Hematopoietic multipotent progenitor cell treated with erythropoietin and hydrocortisone succinate and interleukin-3 and kit ligand, for 15 days (in vitro differentiated cells): Measurements from ENCODE around the gene MCRIP2.

ENCODE experiments used
- DNase-seq: peaks from one replicate; pipeline ENCODE4 v3.0.0-alpha.2; 2015; ENCODE audit warnings: low spot score

The MCRIP2 gene

DNA sequence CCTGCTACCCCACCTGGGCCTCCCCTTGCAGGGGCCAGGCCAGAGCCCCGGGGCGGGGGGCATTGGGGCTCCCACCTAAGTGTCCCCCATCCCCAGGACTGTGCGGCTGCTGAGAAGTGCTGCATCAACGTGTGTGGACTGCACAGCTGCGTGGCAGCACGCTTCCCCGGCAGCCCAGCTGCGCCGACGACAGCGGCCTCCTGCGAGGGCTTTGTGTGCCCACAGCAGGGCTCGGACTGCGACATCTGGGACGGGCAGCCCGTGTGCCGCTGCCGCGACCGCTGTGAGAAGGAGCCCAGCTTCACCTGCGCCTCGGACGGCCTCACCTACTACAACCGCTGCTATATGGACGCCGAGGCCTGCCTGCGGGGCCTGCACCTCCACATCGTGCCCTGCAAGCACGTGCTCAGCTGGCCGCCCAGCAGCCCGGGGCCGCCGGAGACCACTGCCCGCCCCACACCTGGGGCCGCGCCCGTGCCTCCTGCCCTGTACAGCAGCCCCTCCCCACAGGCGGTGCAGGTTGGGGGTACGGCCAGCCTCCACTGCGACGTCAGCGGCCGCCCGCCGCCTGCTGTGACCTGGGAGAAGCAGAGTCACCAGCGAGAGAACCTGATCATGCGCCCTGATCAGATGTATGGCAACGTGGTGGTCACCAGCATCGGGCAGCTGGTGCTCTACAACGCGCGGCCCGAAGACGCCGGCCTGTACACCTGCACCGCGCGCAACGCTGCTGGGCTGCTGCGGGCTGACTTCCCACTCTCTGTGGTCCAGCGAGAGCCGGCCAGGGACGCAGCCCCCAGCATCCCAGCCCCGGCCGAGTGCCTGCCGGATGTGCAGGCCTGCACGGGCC lies 8.9 kb upstream of the MCRIP2 start:
- no peak for DNase-seq

DNA sequence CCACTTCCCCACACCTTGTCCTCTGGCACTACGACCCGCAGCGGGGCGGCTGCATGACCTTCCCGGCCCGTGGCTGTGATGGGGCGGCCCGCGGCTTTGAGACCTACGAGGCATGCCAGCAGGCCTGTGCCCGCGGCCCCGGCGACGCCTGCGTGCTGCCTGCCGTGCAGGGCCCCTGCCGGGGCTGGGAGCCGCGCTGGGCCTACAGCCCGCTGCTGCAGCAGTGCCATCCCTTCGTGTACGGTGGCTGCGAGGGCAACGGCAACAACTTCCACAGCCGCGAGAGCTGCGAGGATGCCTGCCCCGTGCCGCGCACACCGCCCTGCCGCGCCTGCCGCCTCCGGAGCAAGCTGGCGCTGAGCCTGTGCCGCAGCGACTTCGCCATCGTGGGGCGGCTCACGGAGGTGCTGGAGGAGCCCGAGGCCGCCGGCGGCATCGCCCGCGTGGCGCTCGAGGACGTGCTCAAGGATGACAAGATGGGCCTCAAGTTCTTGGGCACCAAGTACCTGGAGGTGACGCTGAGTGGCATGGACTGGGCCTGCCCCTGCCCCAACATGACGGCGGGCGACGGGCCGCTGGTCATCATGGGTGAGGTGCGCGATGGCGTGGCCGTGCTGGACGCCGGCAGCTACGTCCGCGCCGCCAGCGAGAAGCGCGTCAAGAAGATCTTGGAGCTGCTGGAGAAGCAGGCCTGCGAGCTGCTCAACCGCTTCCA lies 8.1 kb upstream of the MCRIP2 start:
- DNase-seq, result no peak

DNA sequence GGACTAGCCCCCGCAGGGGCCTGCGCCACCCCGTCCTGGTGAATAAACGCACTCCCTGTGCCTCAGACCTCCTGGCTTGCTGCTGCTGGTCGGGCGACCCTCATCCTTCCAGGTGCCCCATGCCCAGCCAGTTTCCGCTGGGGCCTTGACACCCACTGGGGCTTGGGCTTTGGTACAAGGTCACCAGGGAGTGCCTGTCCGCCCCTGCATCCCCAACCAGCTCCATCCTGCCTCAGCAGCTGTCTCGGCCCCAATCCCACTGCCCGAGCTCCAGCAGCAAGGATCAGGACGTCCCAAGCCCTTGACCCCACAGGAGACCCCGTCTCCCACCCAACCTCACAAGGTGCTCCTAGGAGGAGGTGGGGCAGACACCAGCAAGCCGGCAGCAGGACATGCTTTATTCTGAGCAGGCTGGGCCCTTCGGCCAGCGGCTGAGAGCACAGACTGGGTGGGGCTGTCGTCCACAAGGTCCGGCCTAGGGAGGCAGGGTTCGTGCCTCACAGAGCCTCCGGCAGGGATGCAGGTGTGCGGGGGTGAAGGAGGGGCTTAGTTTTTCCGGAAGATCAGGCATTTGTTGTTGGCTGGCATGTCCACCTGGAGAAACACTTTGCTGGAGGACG lies 7.5 kb upstream of the MCRIP2 start:
- no peak for DNase-seq

DNA sequence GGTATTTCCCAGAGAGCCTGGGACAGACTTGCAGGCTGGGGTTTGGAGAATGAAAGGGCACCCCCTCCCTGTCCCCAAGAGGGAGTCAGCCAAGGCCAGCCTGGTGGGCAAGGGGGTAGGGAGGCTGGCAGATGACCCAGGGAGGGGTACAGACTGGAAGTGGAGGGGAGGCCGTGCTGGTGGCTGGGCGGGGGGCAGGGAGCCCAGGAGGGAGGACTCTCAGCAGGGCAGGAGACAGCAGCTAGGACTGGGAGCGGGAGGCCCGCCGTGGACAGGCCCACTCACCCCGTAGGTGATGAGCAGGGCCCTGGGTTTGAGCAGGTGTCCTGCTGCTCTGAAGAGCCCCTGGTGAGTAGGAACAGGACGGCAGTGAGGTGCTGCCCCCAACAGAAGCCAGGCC lies 6.6 kb upstream of the MCRIP2 start:
- no peak for DNase-seq

DNA sequence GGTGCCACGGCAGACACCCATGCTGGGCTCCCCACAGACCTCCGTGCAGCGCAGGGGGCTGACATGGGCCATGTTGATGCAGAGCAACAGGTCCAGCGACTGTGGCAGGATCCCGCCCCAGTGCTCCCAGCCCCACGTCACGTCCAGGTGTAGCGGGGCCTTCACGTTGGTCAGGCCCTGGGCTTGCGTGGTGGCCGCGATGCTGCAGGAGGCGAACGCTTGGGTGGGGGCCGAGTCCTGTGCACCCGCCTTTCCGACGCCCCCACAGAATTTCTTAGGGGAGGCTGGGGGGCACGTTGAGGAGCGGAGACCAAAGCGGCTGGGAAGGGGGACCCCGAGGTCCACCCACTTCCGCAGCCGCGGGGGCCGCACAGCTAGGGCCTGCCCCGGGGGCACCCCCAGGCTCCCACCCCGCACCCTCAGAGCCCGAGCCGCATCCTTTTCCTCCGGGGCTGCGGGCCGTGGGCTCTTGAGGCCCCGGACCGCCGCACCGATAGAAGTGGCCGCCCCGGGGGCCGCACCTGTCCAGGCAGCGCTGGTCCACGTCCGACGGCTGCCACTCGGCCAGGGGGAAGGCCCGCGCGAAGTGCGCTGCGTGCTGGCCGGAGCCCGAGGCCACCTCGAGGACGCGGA lies 5.9 kb upstream of the MCRIP2 start:
- no peak for DNase-seq

DNA sequence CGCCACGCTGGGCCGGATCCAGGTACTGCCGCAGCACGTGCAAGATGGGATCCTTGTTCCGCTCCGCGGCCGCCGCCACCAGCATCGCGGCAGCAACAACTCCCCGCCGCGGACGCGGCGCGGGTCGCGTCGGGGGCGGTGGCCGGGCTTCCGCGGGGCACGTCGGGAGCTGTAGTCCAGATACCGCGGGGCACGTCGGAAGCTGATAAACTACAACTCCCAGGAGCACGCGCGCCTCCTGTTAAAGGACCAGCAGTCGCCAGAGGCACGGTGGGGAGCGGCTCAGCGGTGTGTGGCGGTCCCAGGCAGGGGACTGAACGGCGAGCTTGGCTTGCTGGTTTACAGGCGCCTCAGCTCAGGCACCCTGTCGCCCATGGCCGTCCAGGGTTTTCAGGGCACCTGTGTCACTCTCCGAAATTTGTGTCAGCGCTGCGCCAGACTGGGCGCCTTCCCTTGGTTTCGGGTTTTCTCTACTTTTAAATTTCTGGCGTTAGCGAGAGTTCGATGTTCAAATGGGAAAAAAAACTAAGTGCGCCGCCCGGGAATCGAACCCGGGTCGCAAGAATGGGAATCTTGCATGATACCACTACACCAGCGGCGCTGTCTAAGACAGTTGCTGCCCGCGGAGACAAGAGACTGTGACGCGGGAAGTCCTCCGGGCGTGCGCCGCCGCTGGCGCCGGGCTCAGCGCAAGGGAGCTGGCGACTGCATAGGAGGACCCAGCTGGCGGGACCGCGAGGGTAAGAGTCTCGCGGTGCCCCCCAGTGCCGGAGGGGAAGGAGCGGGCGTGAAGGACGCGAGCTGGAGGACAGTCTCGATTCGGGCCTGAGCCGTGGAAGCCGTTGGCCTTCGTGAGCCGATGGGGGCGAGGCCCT lies 5.2 kb upstream of the MCRIP2 start, which contains the start of gene METTL26:
Gene METTL26 (minus strand): TSS at position 100 of the 875 bp plus-strand sequence. CDS start 15 bp downstream, at position 85.
- peak; percentile 92 for DNase-seq

DNA sequence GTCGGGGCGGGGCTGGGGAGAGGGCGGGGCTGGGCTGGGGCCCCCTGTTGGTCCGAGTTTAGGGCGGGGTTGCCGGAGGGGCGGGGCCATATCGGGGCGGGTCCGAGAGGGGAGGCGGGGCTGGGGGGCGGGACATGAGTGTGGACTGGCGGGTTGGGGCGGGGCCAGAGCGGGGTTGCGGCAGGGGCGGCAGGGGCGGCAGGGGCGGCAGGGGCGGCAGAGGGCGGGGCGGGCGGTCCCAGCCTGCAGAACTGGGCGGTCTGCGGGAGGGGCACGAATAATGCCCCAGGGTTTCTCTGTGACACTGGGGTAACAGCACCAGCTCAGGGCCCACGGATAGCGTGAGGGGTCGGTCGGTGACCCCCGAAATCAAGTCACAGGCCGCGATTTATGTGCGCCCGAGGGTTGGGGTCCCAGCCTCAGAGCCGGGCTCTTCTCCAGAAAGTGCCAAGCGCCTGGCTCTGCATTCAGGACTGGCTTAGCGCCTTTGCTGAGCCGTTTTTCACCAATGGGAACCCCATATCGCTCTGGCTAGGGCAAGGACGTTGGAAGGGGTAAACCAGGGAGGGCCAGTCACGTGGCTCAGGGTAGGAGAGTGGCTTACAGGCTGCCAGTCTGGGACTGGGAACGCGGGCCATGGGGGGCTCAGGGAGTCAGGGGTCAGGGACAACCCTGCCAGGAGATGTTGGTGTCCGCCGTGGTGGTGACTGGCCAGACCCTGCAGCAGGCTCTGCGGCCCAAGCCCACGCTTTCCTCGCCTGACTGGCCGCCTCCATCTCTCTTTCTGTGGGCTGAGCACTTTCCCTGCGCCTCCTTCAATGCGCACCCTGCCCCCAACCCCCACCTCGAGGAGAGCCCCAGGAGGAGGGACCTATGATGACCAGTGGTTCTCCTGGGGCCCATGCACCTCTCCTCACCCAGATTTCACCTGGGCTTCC lies 4.3 kb upstream of the MCRIP2 start:
- peak; percentile 89 for DNase-seq

DNA sequence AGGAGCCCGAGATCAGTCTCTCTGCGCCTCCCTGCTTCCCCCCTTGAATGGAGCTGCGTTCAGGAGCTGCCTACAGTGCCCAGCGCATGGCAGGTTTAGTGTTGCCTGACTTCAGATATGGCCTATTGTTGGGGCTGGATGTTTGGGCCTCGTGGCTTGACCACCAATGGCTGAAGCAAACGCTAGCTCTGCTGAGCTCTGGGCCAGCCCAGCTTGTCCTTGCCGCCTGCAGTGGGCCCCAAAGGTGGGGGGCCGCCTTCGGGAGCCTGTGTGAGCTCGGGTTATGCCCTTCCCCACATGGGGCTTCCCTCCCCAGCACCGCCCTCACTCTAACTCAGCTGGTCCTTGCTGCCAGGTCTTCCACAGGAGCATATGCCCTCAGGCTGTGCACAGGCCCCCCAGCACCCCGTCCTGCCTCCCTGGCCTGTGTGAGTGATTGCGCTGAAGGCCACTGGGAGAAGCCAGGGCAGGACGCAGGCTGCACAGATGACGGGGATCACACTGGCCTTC lies 3.5 kb upstream of the MCRIP2 start:
- DNase-seq, result no peak

DNA sequence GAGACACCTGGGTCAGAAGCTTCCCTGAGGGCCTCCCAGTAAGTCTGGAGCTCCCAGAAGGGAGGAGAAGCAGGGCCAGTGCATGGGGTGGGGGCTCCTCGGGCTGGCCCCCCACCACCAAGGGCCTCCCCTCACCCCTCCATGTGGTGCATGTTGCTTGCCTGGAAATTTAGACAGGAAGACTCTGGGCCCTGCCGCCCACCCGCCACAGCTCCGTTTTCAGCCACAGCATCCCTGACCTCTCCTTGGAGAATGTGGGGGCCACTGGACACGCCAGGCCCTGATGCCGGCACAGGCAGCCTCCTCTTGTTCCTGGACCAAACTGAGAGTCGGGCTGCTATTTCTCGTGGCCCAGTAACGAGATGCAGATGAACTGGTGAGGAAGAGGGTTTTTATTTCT lies 2.8 kb upstream of the MCRIP2 start:
- DNase-seq, result no peak

DNA sequence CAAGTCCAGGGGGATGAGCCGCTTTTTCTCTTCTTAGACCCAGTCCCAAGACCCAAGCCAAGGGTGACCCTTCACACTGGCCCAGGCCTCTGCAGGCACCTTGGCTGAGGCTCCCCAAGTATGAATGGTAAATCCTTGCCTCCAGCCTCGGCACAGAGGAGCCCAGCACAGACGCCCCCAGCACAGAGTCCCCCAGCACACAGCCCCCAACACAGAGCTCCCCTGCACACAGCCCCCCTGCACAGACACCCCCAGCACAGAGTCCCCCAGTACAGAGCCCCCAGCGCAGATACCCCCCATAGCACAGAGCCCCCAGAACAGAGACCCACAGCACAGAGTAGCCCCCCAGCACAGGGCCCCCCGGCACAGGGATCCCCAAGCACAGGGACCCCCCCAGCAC lies 1.0 kb upstream of the MCRIP2 start:
- DNase-seq, result no peak

DNA sequence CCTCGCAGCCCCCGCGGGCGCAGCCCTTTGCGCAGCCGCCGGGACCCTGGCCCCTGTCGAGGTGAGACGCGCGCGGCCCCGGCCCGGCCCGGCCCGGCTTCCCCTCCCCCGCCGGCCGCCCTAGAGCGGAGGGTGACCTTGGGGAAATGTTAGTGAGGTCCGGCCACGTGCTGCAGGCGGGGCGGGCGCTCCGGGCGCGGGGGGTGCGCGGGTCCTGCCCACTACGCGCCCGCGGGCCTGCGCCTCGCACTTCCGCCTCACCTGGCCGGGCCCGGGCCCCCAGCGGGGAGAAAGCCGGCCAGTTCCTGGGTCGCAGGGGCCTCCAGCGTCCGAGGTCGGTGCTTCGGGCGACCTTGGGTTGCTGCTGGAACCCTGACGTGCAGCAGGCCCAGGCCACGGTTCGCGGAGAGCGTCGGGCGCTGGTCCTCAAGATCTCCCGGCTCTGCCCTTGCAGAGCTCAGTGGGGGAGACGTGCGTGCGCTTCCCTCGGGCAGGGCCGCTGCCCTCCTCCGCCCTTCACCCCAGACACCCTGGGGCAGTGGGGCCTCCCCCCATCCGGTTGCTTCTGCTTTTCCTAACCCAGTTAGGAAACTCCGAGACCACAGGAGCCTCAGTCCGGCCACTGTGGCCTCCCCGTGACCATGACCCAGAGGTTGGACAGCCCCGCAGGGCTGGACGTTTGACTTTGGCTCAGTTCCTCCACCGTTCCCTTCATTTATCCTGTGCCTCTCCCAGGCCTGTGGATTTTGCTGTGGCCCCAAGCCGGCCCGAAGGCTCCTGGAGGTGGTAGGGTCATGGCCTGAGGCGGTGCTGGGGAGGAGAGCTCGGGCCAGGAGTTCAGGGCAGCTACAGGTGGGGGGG lies 791 bp downstream of the MCRIP2 start:
- DNase-seq, result no peak

DNA sequence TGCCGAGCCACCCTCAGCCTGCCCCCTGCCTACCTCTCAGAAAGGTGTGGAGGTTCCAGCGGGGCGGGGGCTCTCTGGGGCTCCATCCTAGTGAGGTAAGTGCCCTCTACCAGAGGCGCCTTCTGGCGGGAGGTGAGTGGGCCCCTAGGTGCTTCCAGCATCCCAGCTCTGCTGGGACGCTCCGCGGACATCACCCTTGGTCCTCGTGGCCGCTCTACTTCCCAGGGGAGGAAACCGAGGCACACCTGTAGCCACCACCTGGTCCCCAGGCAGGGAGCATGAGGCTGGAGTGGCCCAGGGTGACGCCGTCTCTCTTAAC lies 1.4 kb downstream of the MCRIP2 start:
- no peak for DNase-seq

DNA sequence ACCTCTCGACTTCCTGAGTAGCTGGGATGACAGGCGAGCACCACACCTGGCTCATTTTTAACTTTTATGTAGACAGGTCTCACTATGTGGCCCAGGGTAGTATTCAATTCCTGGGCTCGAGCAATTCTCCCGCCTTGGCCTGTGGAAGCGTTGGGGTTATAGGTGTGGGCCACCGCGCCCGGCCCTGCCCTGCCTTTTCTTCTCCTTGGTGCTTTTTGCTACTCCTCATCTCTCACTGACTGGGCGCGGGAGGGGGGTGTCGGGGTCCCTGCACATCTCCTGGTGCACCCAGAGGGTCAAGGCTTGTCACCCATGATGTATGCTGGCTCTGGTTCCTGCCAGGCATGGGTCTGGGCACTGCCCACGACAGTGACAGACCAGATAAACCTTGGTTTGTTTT lies 2.9 kb downstream of the MCRIP2 start:
- DNase-seq, result no peak

DNA sequence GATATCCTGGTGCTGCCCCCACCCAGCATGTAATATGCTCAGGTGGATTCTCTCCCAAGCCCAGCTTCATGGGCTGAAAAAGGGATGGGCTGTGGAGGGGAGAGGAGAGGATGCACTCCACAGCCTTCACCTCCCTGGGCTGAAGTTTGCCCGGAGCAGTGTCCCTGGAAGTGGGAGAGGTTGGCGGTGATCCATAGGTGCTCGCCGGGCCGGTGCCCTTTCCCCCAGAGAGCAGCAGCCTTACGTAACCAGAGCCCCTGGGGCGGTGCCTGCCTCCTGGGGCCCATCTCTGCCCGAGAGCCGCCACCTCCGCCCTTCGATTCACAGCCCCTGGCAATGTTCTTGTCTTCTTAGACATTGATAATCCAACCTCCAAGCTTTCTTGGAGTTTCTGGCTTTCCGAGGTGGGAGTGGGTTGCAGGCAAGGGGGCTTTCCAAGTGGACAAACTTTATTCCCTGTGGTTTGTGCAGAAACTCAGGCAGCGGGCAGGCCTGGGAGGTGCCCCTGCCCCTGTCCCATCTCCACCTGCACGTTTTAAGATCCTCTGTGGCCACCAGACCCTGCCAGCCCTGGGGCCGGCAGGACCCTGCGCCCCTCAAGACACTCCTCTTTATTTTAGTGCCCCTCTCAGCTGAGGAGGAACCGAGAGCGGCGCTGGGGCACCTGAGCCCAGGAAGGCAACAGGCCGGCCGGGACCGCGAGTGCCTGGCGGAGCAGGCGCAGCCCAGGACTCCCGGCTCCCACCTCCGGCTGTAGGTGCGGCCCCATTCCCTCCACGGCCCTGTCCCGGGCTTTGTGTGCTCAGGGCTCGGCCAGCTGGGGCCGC lies 4.4 kb downstream of the MCRIP2 start:
- DNase-seq, result no peak

DNA sequence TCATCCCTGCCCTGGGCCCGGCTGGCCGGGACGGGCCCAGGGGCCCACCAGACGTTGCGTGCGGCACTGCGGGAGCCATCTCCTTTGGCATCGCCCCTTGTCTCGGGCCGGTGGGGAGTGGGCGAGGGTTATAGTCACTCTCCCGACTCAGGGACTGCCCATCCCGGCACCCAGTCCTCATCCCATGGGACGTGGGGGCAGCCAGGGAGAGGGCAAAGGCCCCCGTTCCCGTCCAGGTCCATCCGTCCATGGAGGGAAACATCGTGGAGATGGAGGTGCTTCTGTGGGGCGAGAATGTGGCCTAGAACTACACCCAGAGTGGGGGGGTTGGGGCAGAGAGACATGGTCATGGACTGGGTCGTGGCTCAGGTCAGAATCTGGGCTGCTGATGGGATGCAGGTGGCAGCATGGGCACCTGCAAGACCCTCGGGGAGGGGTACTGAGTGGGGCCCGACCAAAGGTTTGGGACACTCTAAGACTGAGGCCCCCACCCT lies 5.1 kb downstream of the MCRIP2 start:
- DNase-seq, result no peak

DNA sequence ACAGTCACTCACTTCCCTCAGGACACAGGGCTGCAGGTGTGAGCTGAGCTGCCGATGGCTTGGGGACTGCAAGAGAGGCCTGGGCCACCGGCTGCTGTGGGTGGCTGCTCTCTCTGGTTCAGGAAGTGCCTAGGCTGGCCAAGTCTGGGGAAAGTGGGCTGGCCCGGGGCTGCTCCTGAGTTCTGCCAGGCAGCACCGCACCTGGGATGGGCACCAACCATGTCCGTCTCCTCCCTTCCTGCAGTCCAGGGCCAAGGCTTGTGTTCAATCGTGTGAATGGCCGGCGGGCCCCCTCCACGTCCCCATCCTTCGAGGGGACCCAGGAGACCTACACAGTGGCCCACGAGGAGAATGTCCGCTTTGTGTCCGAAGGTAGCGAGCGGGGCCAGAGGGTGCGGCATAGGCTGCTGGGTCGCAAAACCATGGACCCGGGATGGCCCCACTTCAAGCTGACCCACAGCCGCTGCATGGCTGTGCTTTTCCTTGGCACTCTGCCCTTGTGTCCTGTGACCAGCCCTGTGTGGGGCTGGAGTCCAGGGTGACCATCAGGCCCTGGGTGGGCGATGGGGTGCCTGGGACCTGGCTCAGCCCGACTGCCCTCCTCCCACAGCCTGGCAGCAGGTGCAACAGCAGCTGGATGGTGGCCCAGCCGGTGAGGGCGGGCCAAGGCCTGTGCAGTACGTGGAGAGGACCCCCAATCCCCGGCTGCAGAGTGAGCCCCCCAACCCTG lies 5.7 kb downstream of the MCRIP2 start:
- no peak for DNase-seq

DNA sequence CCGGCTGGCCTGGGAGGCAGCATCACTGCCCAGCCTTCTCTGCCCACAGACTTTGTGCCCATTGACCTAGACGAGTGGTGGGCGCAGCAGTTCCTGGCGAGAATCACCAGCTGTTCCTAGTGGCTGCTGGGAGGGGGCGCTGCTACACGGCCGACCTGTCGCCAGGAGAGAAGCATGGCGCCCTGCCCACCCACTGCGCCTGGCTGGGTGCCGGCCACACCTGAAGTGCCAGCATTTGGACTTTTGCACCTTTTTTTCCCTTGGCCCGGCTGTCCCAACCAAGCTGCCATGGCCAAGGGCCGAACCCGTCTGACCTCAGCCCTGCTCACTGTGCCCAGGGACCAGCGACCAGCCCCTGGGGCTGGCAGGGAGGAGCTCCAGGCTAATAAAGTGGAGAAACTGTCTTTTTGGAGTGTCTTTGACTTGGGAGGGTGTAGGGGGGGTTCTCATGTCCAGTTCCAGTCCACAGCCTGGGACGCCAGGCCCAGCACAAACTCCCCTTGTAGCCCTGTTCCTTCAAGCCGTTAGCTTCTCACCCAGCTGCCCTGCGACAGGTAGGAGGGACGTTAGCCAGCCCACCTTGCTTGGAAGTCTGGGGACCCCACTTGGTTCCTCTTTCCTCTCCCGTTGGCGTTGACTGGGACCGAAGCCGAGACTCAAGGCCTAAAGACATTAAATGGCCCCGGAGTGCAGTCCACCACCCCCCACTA lies 6.6 kb downstream of the MCRIP2 start:
- peak; percentile 48 for DNase-seq
